Smooth muscle cell (in vitro differentiated cells): Measurements from ENCODE around the gene CBX5. TPM values are rescaled to one million over a fixed set of nuclear protein-coding genes. Genes with fewer than 3 reads are reported as not detected.
"Not testable (repeated sequence)": the region's sequence is repeated elsewhere in the genome, so short reads cannot be mapped to it uniquely, and the experiment has no call there.

Experiments
- DNase-seq: peaks from one replicate; lab custom pipeline; 2025; ENCODE audit not compliant: unreplicated experiment; lab: John Stamatoyannopoulos, UW
- H2AFZ ChIP-seq: fragments of 200-600 bp; sonication (generic); 2 replicates; pipeline ENCODE4 v1.6.0; 2016; ENCODE audit warnings: antibody characterized with exemption, low read depth, mild to moderate bottlenecking
- H3F3A ChIP-seq: fragments of 200-600 bp; sonication (generic); 2 replicates; pipeline ENCODE4 v1.6.0; 2017; ENCODE audit warnings: antibody characterized with exemption, low read depth
- H3K27ac ChIP-seq: fragments of 200-600 bp; sonication (generic); 2 replicates; pipeline ENCODE4 v1.5.1; 2016; ENCODE audit warnings: low read depth, mild to moderate bottlenecking
- H3K27me3 ChIP-seq: fragments of 200-600 bp; sonication (generic); 2 replicates; pipeline ENCODE4 v1.6.1; 2016; ENCODE audit warnings: low read depth, mild to moderate bottlenecking
- H3K36me3 ChIP-seq: fragments of 200-600 bp; sonication (generic); 2 replicates; pipeline ENCODE4 v1.5.1; 2016; ENCODE audit warnings: low read depth
- H3K4me1 ChIP-seq: fragments of 200-600 bp; sonication (generic); 2 replicates; pipeline ENCODE4 v1.5.1; 2016; ENCODE audit warnings: low read depth
- H3K4me2 ChIP-seq: fragments of 200-600 bp; sonication (generic); 2 replicates; pipeline ENCODE4 v1.6.0; 2016; ENCODE audit warnings: mild to moderate bottlenecking
- H3K4me3 ChIP-seq: fragments of 200-600 bp; sonication (generic); 2 replicates; pipeline ENCODE4 v1.5.1; 2016; ENCODE audit warnings: mild to moderate bottlenecking
- H3K79me2 ChIP-seq: fragments of 200-600 bp; sonication (generic); 2 replicates; pipeline ENCODE4 v1.6.0; 2016; ENCODE audit warnings: low read depth, mild to moderate bottlenecking
- H3K9ac ChIP-seq: fragments of 200-600 bp; sonication (generic); 2 replicates; pipeline ENCODE4 v1.6.0; 2016; ENCODE audit warnings: low read depth
- H3K9me3 ChIP-seq: fragments of 200-600 bp; sonication (generic); replicated peaks from 2 replicates; pipeline ENCODE4 v1.5.1; 2016; ENCODE audit warnings: low read depth
- H4K20me1 ChIP-seq: fragments of 200-600 bp; sonication (generic); 2 replicates; pipeline ENCODE4 v1.6.0; 2016; ENCODE audit warnings: low read depth
- WGBS: methylation state at CpG from one replicate; pipeline ENCODE4 v1.1.7; 2016; ENCODE audit warnings: low lambda C conversion rate; 5-methylcytosine and 5-hydroxymethylcytosine counted together
- polyA plus RNA-seq: library from polyadenylated mRNA; unstranded; fragments of >200 nt; fragmentation: Nextera tagmentation; extraction: Ambion mirVana; gene quantifications from 2 replicates; pipeline ENCODE4 v1.2.1, GENCODE V29; 2016
- total RNA-seq: library from RNA; depleted of rRNA; stranded (reverse); fragments of >200 nt; gene quantifications from 2 replicates; pipeline ENCODE4 v1.2.3, GENCODE V29; 2014
- TF ChIP-seq, protein P1 (sequence below): fragments of 200-600 bp; sonication (generic); IDR thresholded peaks from 2 replicates; pipeline ENCODE4 v1.5.1; 2017; ENCODE audit warnings: borderline replicate concordance, mild to moderate bottlenecking, antibody characterized with exemption; ENCODE audit not compliant: insufficient read depth, poor library complexity, severe bottlenecking

CBX5 gene
- 58.9 and 67.4 TPM in 2 replicates for total RNA-seq
- 25.0 and 26.1 TPM in 2 replicates for polyA plus RNA-seq

DNA sequence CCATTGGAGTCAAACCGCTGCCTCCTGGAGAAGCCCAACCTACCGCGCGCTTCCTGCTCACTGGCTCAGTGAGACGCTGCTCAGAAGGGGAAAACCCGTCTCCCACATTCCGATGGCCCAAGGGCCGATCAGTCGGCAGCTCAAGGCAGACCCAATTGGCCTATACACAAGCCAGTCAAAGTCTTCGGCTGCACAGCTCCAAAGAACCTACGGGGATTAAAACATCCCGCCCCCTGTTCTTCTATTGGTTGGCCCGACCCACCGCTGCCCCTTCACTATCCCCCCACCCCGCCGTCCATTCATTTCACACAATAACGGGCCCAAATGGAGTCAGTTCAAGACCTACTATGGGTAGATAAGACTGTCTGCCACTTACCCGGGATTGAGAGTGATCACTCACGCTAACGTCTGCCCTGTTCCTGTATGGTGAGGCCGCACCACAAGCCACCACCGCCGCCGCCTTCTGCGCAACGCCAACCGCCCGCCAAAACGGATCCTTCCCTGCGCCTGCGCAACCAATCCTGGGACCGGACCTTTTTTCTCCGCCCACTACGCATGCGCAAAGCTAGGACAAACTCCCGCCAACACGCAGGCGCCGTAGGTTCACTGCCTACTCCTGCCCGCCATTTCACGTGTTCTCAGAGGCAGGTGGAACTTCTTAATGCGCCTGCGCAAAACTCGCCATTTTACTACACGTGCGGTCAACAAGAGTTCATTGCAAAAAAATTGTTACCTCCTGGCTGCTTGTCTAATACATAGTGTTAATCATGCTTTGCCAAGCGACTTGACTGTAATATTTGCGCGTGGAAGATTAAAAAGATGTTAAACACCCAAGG, at the start of gene CBX5:
CBX5 (minus strand) TSS at position 491 of the 836 bp plus-strand sequence. CDS start 22,472 bp downstream, outside the sequence.
- under 1% methylated on average over 49 of the region's 49 CpGs for WGBS
- peak; percentile 97 for DNase-seq
- Histone ChIP-seq H3K9ac (peak within 1 kb of the TSS; percentile 90), H3K36me3 (peaks cover 16% of the 10 kb centered on the region), H3K9me3 (no peaks in the 10 kb centered on the region), H2AFZ (peak within 1 kb of the TSS; percentile 81), H3K27me3 (no peaks in the 10 kb centered on the region), H4K20me1 (peaks cover 42% of the 10 kb centered on the region), H3K27ac (peak within 1 kb of the TSS; percentile 89), H3K4me2 (peak within 1 kb of the TSS; percentile 96), H3K4me3 (peak within 1 kb of the TSS; percentile 74), H3K79me2 (peaks cover 82% of the 10 kb centered on the region), H3F3A (peaks cover 24% of the 10 kb centered on the region), H3K4me1 (peaks cover 36% of the 10 kb centered on the region)
- TF ChIP-seq, protein P1, sequence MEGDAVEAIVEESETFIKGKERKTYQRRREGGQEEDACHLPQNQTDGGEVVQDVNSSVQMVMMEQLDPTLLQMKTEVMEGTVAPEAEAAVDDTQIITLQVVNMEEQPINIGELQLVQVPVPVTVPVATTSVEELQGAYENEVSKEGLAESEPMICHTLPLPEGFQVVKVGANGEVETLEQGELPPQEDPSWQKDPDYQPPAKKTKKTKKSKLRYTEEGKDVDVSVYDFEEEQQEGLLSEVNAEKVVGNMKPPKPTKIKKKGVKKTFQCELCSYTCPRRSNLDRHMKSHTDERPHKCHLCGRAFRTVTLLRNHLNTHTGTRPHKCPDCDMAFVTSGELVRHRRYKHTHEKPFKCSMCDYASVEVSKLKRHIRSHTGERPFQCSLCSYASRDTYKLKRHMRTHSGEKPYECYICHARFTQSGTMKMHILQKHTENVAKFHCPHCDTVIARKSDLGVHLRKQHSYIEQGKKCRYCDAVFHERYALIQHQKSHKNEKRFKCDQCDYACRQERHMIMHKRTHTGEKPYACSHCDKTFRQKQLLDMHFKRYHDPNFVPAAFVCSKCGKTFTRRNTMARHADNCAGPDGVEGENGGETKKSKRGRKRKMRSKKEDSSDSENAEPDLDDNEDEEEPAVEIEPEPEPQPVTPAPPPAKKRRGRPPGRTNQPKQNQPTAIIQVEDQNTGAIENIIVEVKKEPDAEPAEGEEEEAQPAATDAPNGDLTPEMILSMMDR = no peak

GRCh38 chr12:54328595-54329337, 48.8 kb upstream of the CBX5 start:
- peaks cover 80% of the 10 kb centered on the region for H3K79me2 ChIP-seq
- no peak overlapping the region for H3K9ac ChIP-seq
- no peak overlapping the region for H3K4me2 ChIP-seq

GRCh38 chr12:54325442-54326109, 45.7 kb upstream of the CBX5 start:
- H2AFZ ChIP-seq = peak overlapping the region; percentile 65
- H3K9ac ChIP-seq = peak overlapping the region; percentile 98
- DNase-seq, H3K36me3 ChIP-seq, H3K27me3 ChIP-seq, H3K9me3 ChIP-seq, H3F3A ChIP-seq: not testable (repeated sequence)
- peak overlapping the region; percentile 80 for H3K4me3 ChIP-seq
- H3K79me2 ChIP-seq = peaks cover 53% of the 10 kb centered on the region
- peaks cover 12% of the 10 kb centered on the region for H4K20me1 ChIP-seq
- H3K4me1 ChIP-seq = peaks cover 14% of the 10 kb centered on the region
- peak overlapping the region; percentile 88 for H3K27ac ChIP-seq
- peak overlapping the region; percentile 97 for H3K4me2 ChIP-seq
- 67% methylated on average over 22 of the region's 22 CpGs for WGBS

More at GRCh38 chr12:54328595-54329337, 48.8 kb upstream of the CBX5 start:
- Histone ChIP-seq H3K4me3 (no peak overlapping the region), H3K36me3 (no peaks in the 10 kb centered on the region), H3K27me3 (no peaks in the 10 kb centered on the region), H3K4me1 (peaks cover 14% of the 10 kb centered on the region), H3F3A (no peaks in the 10 kb centered on the region), H3K9me3 (no peaks in the 10 kb centered on the region), H2AFZ (no peak overlapping the region), H4K20me1 (peaks cover 42% of the 10 kb centered on the region), H3K27ac (no peak overlapping the region)
- WGBS = 70% methylated on average over 6 of the region's 6 CpGs
- no peak for DNase-seq
- TF ChIP-seq, protein P1 = no peak
